ENCODE results near the gene SLC8A1. TPM values are rescaled to one million over a fixed set of nuclear protein-coding genes. Genes with fewer than 3 reads are reported as not detected.
A peak's percentile ranks its signal among the peaks of the same experiment; 100 is the strongest.

SLC8A1 gene
- total RNA-seq, 4 donors from 2014 or later = 2.2 to 45.0 (median 9.6) TPM

DNA sequence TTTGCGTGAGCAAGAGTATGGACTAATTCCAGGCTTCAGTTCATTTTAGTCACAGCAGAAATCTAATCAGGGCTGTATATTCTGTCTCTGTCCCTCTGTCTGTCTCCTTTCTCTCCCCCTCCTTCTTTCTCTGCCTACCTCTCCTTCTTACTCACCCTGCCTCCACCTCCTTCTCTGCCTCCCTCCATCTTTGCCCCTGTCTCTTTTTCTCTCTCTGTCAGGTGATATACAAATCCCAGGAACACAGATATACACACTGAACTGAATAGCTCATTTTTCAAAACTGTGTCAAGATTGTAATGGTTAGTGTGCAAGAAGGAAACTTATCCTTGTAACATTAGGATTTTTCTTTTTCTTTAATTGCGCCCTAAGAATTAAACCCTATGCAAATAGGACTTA lies 32.5 kb downstream of the SLC8A1 start:
- H3K4me1 ChIP-seq = peaks cover 0 to 11% (median 0%) of the 10 kb centered on the region in 3 donors
- DNase-seq = no peak
- no peaks in the 10 kb centered on the region for H3K27me3 ChIP-seq
- whole genome bisulfite sequencing, 2 donors = 75 to 86% methylated on average over 2 of the region's 2 CpGs
- H3K36me3 ChIP-seq = no peaks in the 10 kb centered on the region
- no peak for TF ChIP-seq CTCF (IDR thresholded peaks at IDR 0.05)
- no peak for TF ChIP-seq POLR2A (IDR thresholded peaks at IDR 0.05)
- H3K27ac ChIP-seq = peak overlapping the region in 3 of 4 donors; percentile 22 to 80 (median 49)
- no peaks in the 10 kb centered on the region for H3K9me3 ChIP-seq
- no peak overlapping the region for H3K4me3 ChIP-seq
- intact Hi-C loops (cut with DNase I) = no loop called here

DNA sequence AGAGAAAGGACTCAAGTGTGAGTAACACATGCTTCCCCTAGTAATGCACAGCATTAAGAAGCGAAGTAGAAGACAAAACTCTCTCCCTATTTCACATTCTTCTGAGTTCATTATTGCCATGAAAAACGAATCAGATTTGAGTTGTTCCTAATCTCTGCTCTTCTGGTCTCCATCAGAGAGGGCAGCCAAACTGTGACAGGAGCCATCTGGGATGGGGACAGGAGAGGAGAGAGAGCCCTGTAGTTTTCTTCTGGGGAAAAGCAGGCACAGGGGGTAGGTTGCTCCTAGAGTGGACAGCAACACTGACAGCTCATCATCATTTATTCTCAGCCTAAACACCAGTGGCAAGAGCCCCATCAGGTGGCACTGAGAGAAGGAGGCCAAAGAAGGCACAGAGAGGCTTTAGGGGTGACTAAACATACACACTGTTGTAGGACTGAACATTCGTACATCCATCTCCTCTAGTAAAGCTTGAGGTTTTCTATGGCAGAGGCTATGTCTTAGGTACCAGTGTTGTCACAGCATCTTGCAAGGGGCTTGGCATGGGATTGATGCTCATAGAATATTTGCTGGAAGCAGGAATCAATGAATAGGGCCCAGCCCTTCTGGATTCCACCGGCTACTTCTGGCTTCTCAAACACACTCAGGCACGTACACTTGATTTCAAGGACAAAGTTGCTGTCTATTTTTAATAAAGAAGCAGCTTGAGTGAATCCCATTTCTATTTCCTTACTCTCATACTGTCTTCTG lies 33.1 kb downstream of the SLC8A1 start:
- peaks cover 0 to 11% (median 0%) of the 10 kb centered on the region in 3 donors for H3K4me1 ChIP-seq
- H3K36me3 ChIP-seq = no peaks in the 10 kb centered on the region
- no peaks in the 10 kb centered on the region for H3K9me3 ChIP-seq
- H3K4me3 ChIP-seq = no peak overlapping the region
- intact Hi-C loops (cut with DNase I) = no loop called here
- no peaks in the 10 kb centered on the region for H3K27me3 ChIP-seq
- no peak for DNase-seq
- peak overlapping the region in 3 of 4 donors; percentile 22 to 80 (median 49) for H3K27ac ChIP-seq
- WGBS, 2 donors = 60 to 67% methylated on average over 5 of the region's 5 CpGs
- TF ChIP-seq POLR2A (IDR thresholded peaks at IDR 0.05) = no peak
- no peak for TF ChIP-seq CTCF (IDR thresholded peaks at IDR 0.05)

GRCh38 chr2:40416486-40416885 lies 35.4 kb downstream of the SLC8A1 start:
- TF ChIP-seq POLR2A (IDR thresholded peaks at IDR 0.05) = no peak
- TF ChIP-seq CTCF (IDR thresholded peaks at IDR 0.05) = no peak
- 55 to 63% methylated on average over 1 of the region's 1 CpG for WGBS, 2 donors
- Histone ChIP-seq H3K9me3 (no peaks in the 10 kb centered on the region), H3K27me3 (no peaks in the 10 kb centered on the region), H3K4me1 (peaks cover 0 to 11% (median 0%) of the 10 kb centered on the region in 3 donors), H3K4me3 (no peak overlapping the region), H3K36me3 (no peaks in the 10 kb centered on the region), H3K27ac (no peak overlapping the region)
- intact Hi-C loops (cut with DNase I) = no loop called here
- no peak for DNase-seq

DNA sequence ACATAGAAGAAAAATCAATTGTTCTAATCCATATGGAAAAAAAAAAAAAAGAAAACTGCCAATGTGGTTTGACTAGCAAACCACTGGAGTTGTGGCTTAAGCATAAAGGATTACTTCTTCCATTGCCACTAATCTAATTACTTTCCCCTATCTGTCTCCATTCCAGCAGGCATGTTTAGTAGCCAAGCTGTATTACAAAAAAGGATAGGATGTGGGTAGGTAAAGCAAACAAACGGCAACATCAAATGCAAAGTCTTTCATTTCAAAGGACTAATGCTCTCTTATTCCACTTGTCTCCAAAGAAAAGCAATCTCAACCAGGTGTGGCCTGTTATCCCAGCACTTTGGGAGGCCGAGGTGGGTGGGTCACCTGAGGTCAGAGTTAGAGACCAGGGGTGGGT lies 36.5 kb downstream of the SLC8A1 start:
- DNase-seq = no peak
- no peak overlapping the region for H3K4me3 ChIP-seq
- intact Hi-C loops (cut with DNase I) = no loop called here
- no peaks in the 10 kb centered on the region for H3K27me3 ChIP-seq
- TF ChIP-seq POLR2A (IDR thresholded peaks at IDR 0.05) (no peak), CTCF (IDR thresholded peaks at IDR 0.05) (no peak)
- no peaks in the 10 kb centered on the region for H3K36me3 ChIP-seq
- no peak overlapping the region for H3K27ac ChIP-seq
- WGBS, 2 donors = 54 to 57% methylated on average over 2 of the region's 2 CpGs
- no peaks in the 10 kb centered on the region for H3K9me3 ChIP-seq
- H3K4me1 ChIP-seq = peaks cover 0 to 11% (median 0%) of the 10 kb centered on the region in 3 donors

DNA sequence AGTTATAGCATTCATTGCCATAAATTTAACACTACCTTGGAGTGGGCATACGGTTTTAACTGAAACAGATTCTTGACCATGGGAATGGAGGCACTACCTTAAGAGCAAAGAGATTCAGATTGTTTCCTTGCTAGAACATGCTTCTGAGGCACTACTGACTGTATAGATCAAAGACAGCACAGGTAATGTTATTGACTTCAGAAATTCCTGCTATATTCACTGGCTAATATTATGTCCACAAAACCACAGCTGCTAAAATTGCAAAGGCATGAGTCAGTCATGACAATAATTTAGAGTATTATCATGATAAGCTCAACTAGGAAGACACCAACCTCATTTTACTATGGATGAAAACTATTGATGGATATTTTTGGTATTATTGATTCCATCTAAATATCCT lies 39.4 kb downstream of the SLC8A1 start:
- WGBS, 2 donors = 61 to 62% methylated on average over 1 of the region's 1 CpG
- H3K4me3 ChIP-seq = no peak overlapping the region
- no peaks in the 10 kb centered on the region for H3K9me3 ChIP-seq
- H3K36me3 ChIP-seq = no peaks in the 10 kb centered on the region
- intact Hi-C loops (cut with DNase I) = no loop called here
- DNase-seq = no peak
- no peaks in the 10 kb centered on the region for H3K27me3 ChIP-seq
- TF ChIP-seq POLR2A (IDR thresholded peaks at IDR 0.05) (no peak), CTCF (IDR thresholded peaks at IDR 0.05) (no peak)
- no peak overlapping the region for H3K27ac ChIP-seq
- peaks cover 0 to 19% (median 0%) of the 10 kb centered on the region in 3 donors for H3K4me1 ChIP-seq
